GM06990 (cell line): ENCODE measurements around the gene CKAP2L.
"Not testable (repeated sequence)": the region's sequence is repeated elsewhere in the genome, so short reads cannot be mapped to it uniquely, and the experiment has no call there.

Experiments used
- DNase-seq: peaks from one replicate; pipeline ENCODE4 v3.0.0-alpha.2; 2011; ENCODE audit not compliant: insufficient read length; ENCODE audit errors: extremely low read depth
- H3K27me3 ChIP-seq: replicated peaks from 2 replicates; pipeline ENCODE4 v1.6.0; 2011; ENCODE audit warnings: low read length; ENCODE audit not compliant: control insufficient read depth, insufficient read depth
- H3K36me3 ChIP-seq: 2 replicates; pipeline ENCODE4 v1.5.1; 2011; ENCODE audit warnings: low read length; ENCODE audit not compliant: control insufficient read depth, insufficient read depth
- H3K4me3 ChIP-seq: replicated peaks from 2 replicates; pipeline ENCODE4 v1.5.1; 2011; ENCODE audit warnings: low read depth, mild to moderate bottlenecking, control low read depth, low read length
- CTCF ChIP-seq: IDR thresholded peaks from 2 replicates; pipeline ENCODE4 v1.5.1; 2011; ENCODE audit warnings: low read length, control low read depth, mild to moderate bottlenecking, inconsistent platforms; ENCODE audit not compliant: insufficient read depth, poor library complexity, severe bottlenecking

Gene CKAP2L

GRCh38 chr2:112712465-112712864 is 51.9 kb downstream of the CKAP2L start:
- Histone ChIP-seq H3K36me3 (no peaks in the 10 kb centered on the region), H3K27me3 (no peaks in the 10 kb centered on the region), H3K4me3 (no peak overlapping the region)
- no peak for DNase-seq
- no peak for TF ChIP-seq CTCF

- Histone ChIP-seq H3K27me3 (no peaks in the 10 kb centered on the region), H3K4me3 (no peak overlapping the region), H3K36me3 (no peaks in the 10 kb centered on the region)
- DNase-seq: no peak
- TF ChIP-seq CTCF: no peak
These were observed 53.3 kb downstream of the CKAP2L start for GRCh38 chr2:112710956-112711750.

- H3K4me3 ChIP-seq: no peak overlapping the region
- H3K27me3 ChIP-seq: no peaks in the 10 kb centered on the region
- no peak for DNase-seq
- no peaks in the 10 kb centered on the region for H3K36me3 ChIP-seq
- TF ChIP-seq CTCF: no peak
These were observed 54.7 kb downstream of the CKAP2L start for GRCh38 chr2:112709703-112710102.

GRCh38 chr2:112708968-112709367 is 55.4 kb downstream of the CKAP2L start:
- no peaks in the 10 kb centered on the region for H3K27me3 ChIP-seq
- TF ChIP-seq CTCF: no peak
- H3K4me3 ChIP-seq: no peak overlapping the region
- no peaks in the 10 kb centered on the region for H3K36me3 ChIP-seq
- DNase-seq: peak; percentile 48

- not testable (repeated sequence) for DNase-seq, H3K36me3 ChIP-seq, H3K4me3 ChIP-seq, H3K27me3 ChIP-seq
These were observed 57.5 kb downstream of the CKAP2L start for GRCh38 chr2:112706947-112707346.

- DNase-seq: peak; percentile 71
- H3K4me3 ChIP-seq: no peak overlapping the region
These were observed 58.2 kb downstream of the CKAP2L start for GRCh38 chr2:112706170-112706664.

More at GRCh38 chr2:112706170-112706664, 58.2 kb downstream of the CKAP2L start:
- no peak for TF ChIP-seq CTCF
- no peaks in the 10 kb centered on the region for H3K27me3 ChIP-seq
- H3K36me3 ChIP-seq: no peaks in the 10 kb centered on the region
